T47D (cell line): ENCODE data around the gene NEGR1.

Experiments
- DNase-seq, 2 experiments: peaks; one replicate each; pipeline versions ENCODE4 v3.0.0 to v3.0.0-alpha.2; 2011 to 2012; ENCODE audit warnings: low read depth in 1 of 2, low spot score in 1 of 2
- JUND ChIP-seq: IDR thresholded peaks from 2 replicates; pipeline ENCODE4 v1.6.1; 2012; ENCODE audit warnings: low read depth
- in situ Hi-C: cut with HindIII; loops from 2 replicates; pipeline ENCODE4 v1.10.0; 2016; ENCODE audit warnings: low sequenced_read_pairs, low pct_unique_long_range_greater_than_20kb

The NEGR1 gene

GRCh38 chr1:72097851-72098570 lies 184.3 kb downstream of the NEGR1 start:
- DNase-seq = no peak
- no peak for TF ChIP-seq JUND
- in situ Hi-C loops = no loop called here

DNA sequence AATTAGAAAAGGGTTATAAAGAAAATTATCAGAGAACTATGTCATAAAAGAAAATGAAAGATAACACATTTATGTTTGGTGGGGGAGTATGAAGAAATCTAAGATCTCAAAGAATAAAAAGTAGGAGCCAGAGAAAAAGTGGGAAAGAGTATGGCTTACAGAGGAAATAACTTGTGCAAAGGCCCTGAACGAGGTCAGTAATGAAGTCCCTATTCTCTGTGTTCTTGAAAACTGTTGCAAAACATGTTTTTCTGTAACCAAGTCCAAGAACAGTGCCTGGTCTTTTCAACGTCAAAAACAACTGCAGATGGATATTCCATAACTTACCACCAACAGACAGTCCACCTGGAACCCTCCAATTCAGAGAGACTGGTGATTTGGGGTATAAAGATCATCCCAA lies 188.1 kb downstream of the NEGR1 start:
- DNase-seq = no peak
- TF ChIP-seq JUND = no peak
- in situ Hi-C loops = no loop called here

DNA sequence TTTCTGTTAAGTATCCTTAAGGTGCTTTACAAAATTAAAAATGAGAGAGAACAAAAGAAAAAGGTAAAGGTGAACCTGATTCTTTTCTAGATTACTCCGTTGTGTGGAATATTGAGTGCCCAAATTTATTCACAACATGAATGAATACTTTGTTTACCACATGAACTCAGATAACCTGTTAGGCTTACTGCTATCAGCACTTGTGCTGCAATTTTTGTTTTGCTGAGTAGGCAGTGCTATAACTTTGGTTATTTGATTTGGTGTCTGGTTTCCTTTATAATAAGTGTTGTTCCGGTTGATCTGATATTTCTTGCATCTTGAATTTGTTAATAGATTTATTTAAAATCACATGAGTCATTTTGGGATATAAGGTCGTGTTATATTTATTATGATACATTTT lies 195.9 kb downstream of the NEGR1 start:
- in situ Hi-C loops = no loop called here
- no peak for DNase-seq
- TF ChIP-seq JUND = no peak

DNA sequence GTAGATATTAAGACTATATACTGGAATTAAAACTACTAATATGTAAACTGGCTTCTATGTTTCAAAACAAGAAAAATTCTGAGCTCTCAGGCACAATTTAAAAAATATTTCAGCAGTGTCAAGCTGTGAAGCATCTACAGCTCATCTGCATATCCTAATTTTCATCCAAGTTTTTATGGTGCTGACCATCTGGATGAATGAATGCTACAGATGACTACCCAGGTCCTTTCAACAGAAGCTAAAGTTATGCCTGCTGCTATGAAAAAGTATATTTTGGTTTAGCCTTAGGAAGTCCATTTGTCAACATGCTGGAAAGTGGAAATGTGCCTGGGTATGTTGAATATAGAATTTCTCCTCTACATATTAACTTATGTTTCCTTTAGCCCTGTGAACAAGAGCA lies 206.9 kb downstream of the NEGR1 start:
- in situ Hi-C loops = no loop called here
- DNase-seq = no peak
- no peak for TF ChIP-seq JUND

GRCh38 chr1:72066431-72066830 lies 215.9 kb downstream of the NEGR1 start:
- in situ Hi-C loops = no loop called here
- no peak for TF ChIP-seq JUND
- DNase-seq = no peak

DNA sequence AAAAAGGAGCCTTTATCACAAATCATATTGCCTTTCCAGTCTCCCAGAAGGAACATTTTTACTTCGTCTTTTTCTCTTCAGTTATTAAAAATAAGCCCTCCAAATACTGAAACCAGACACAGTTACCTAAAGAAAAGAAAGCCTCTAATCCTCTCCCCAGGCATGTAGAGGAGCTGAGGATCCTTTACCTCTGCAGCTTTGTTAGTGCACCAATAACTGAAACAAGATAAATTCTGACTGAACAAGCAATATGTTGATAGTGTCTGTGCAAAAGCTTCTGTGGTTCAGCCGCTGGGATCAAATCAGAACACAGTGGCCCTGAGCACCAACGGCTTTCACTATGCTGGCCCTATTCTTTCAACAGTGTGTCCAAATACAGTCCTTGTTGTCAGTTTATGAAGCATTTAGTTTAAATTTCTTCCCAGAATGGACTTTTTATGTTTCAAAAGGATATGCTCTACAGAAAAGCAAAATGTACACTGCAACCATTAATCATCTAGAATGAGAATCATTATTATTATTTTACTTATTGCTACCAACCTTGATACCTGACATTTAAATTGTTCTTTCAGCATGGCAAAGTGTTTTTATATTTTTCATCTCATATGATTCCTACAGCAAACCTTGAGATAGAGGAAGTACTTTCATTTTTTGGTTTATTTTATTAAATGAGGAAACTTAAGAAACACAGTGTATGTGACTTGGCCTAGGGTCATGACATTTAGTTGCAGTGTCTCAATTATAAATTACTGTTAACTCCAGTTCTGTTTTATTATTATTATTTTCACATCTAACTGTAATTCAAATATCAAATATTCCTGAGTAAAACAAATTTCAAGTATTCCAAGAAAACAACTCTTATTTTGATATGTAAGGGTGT lies 217.9 kb downstream of the NEGR1 start:
- no peak for TF ChIP-seq JUND
- in situ Hi-C loops = no loop called here
- no peak for DNase-seq

GRCh38 chr1:72063364-72064044 lies 218.8 kb downstream of the NEGR1 start:
- in situ Hi-C loops = no loop called here
- no peak for TF ChIP-seq JUND
- no peak for DNase-seq

DNA sequence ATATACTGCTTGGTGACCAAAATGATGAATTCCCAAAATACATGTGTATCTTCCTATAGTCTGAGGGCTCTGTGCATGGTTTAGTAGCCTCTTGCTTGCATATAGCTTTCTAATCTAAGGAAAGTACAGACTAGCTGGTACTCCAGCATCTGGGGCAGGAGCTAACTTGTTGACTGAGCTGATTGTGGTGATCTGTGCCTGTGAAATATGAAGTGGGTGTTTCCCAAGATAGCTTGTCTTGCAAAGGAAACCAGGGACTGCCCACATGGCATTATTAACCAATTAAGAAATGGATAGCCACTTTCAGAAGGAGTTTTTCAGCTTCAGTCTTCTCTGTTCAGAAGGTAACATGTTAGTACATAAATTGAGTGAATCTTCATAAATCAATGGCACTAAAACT lies 219.8 kb downstream of the NEGR1 start:
- in situ Hi-C loops = no loop called here
- DNase-seq = no peak
- TF ChIP-seq JUND = no peak

GRCh38 chr1:72060466-72061245 lies 221.7 kb downstream of the NEGR1 start:
- DNase-seq = no peak
- no peak for TF ChIP-seq JUND
- in situ Hi-C loops = no loop called here

GRCh38 chr1:72056516-72056915 lies 225.8 kb downstream of the NEGR1 start:
- in situ Hi-C loops = no loop called here
- DNase-seq = no peak
- no peak for TF ChIP-seq JUND

GRCh38 chr1:72051538-72051937 lies 230.8 kb downstream of the NEGR1 start:
- DNase-seq = no peak
- in situ Hi-C loops = no loop called here
- TF ChIP-seq JUND = no peak

DNA sequence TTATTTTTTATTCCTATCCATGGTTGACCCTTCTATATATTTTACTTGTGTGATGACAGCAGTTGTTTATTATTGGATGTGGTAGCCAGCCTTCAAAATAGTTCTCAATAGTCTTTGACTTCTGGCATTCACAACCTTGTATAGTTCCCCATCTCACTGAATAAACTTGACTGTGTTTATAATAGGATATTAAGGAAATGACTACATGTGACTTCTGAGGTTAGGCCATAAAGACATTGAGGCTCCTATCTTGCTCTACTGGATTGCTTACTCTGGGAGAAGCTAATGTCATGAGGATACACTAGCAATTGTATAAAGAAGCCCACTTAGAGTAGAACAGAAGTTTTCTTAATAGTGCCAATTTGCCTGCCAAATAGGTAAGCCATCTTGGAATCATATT lies 231.8 kb downstream of the NEGR1 start:
- no peak for TF ChIP-seq JUND
- no peak for DNase-seq
- in situ Hi-C loops = no loop called here
